ENCODE data around the gene KCNK1.

- no peak for TF ChIP-seq CTCF (IDR thresholded peaks at IDR 0.05; ENCODE audit: low read length)
- no peak for TF ChIP-seq EZH2phosphoT487 (IDR thresholded peaks at IDR 0.05; ENCODE audit: low read length)
These were observed 53.8 kb downstream of the KCNK1 start for GRCh38 chr1:233667741-233668140.

Measured in MM.1S (cell line).